Activated CD4-positive, alpha-beta T cell treated with anti-CD3 and anti-CD28 coated beads, Interleukin-2, amount 10 ng/mL, durations not matched to agents 24 days and 14 days (primary cell): ENCODE data around the gene SNX8. TPM values are rescaled to one million over a fixed set of nuclear protein-coding genes. Genes with fewer than 3 reads are reported as not detected.
"Not testable (repeated sequence)": the region's sequence is repeated elsewhere in the genome, so short reads cannot be mapped to it uniquely, and the experiment has no call there.

Experiments
- DNase-seq: peaks from one replicate; pipeline ENCODE4 v3.0.0; 2022
- H3K27ac Mint-ChIP-seq: one replicate; pipeline ENCODE4 v1.8.0; 2022; ENCODE audit warnings: mild to moderate bottlenecking, mixed read lengths
- H3K27me3 Mint-ChIP-seq: one replicate; pipeline ENCODE4 v1.8.0; 2022; ENCODE audit warnings: mixed read lengths
- H3K36me3 Mint-ChIP-seq: one replicate; pipeline ENCODE4 v1.8.0; 2022; ENCODE audit warnings: low read depth, mild to moderate bottlenecking, mixed read lengths
- H3K4me1 Mint-ChIP-seq: one replicate; pipeline ENCODE4 v1.8.0; 2021; ENCODE audit warnings: mixed read lengths
- H3K4me3 Mint-ChIP-seq: one replicate; pipeline ENCODE4 v1.8.0; 2022; ENCODE audit warnings: mild to moderate bottlenecking, moderate library complexity, mixed read lengths
- H3K9me3 Mint-ChIP-seq: one replicate; pipeline ENCODE4 v1.8.0; 2021; ENCODE audit warnings: mixed read lengths
- intact Hi-C: fragments of 100-400 bp; cut with micrococcal nuclease; formaldehyde crosslinking; loops from one replicate; pipeline ENCODE4 v1.15.1; 2023
- total RNA-seq: library from RNA; stranded (reverse); gene quantifications from 2 replicates; pipeline ENCODE4 v1.2.3, GENCODE V29; 2022

The SNX8 gene
- total RNA-seq, 1 donor from 2014 or later: 42.4 TPM

GRCh38 chr7:2350861-2351260 is 36.6 kb upstream of the SNX8 start:
- Mint-ChIP-seq H3K9me3 (no peaks in the 10 kb centered on the region), H3K4me3 (no peak overlapping the region), H3K27ac (no peak overlapping the region), H3K36me3 (peaks cover 14% of the 10 kb centered on the region), H3K4me1 (peaks cover 17% of the 10 kb centered on the region), H3K27me3 (no peaks in the 10 kb centered on the region)
- DNase-seq: no peak
- intact Hi-C loops: loop anchor here (5.0 kb wide), 4 partner anchors 51 to 206 kb away; partner anchors contain the start of genes BRAT1, CHST12, IQCE and LFNG

- Mint-ChIP-seq H3K36me3 (peaks cover 7% of the 10 kb centered on the region), H3K27me3 (no peaks in the 10 kb centered on the region)
- intact Hi-C loops: loop anchor here (5.0 kb wide), 4 partner anchors 52 to 207 kb away; partner anchors contain the start of genes BRAT1, CHST12, IQCE and LFNG
Observed at GRCh38 chr7:2350055-2350454, 35.8 kb upstream of the SNX8 start.

GRCh38 chr7:2347351-2348063 is 33.3 kb upstream of the SNX8 start:
- H3K4me3 Mint-ChIP-seq: peak overlapping the region; percentile 34
- H3K36me3 Mint-ChIP-seq, H3K4me1 Mint-ChIP-seq, H3K27me3 Mint-ChIP-seq, DNase-seq, H3K9me3 Mint-ChIP-seq: not testable (repeated sequence)
- intact Hi-C loops: loop anchor here (2.0 kb wide), 2 partner anchors 683 to 769 kb away; no protein-coding TSS in a partner anchor
- peak overlapping the region; percentile 12 for H3K27ac Mint-ChIP-seq

More at GRCh38 chr7:2350055-2350454, 35.8 kb upstream of the SNX8 start:
- H3K9me3 Mint-ChIP-seq: no peaks in the 10 kb centered on the region
- no peak overlapping the region for H3K4me3 Mint-ChIP-seq
- H3K4me1 Mint-ChIP-seq: peaks cover 16% of the 10 kb centered on the region
- DNase-seq: no peak
- no peak overlapping the region for H3K27ac Mint-ChIP-seq

GRCh38 chr7:2336626-2337299 is 22.5 kb upstream of the SNX8 start:
- Mint-ChIP-seq H3K36me3 (no peaks in the 10 kb centered on the region), H3K4me1 (no peaks in the 10 kb centered on the region), H3K27ac (no peak overlapping the region), H3K27me3 (no peaks in the 10 kb centered on the region), H3K9me3 (no peaks in the 10 kb centered on the region), H3K4me3 (no peak overlapping the region)
- no peak for DNase-seq
- intact Hi-C loops: no loop called here

- H3K4me1 Mint-ChIP-seq, H3K4me3 Mint-ChIP-seq, intact Hi-C loops, H3K36me3 Mint-ChIP-seq, H3K9me3 Mint-ChIP-seq, H3K27me3 Mint-ChIP-seq, DNase-seq: not testable (repeated sequence)
- H3K27ac Mint-ChIP-seq: peak overlapping the region; percentile 31
Observed at GRCh38 chr7:2332606-2333231, 18.5 kb upstream of the SNX8 start.

- no peaks in the 10 kb centered on the region for H3K36me3 Mint-ChIP-seq
- no peaks in the 10 kb centered on the region for H3K9me3 Mint-ChIP-seq
- no peak overlapping the region for H3K4me3 Mint-ChIP-seq
- H3K27me3 Mint-ChIP-seq: no peaks in the 10 kb centered on the region
- no peak overlapping the region for H3K27ac Mint-ChIP-seq
- intact Hi-C loops: no loop called here
- no peak for DNase-seq
- H3K4me1 Mint-ChIP-seq: no peaks in the 10 kb centered on the region
Observed at GRCh38 chr7:2331707-2332106, 17.5 kb upstream of the SNX8 start.

- DNase-seq: no peak
- intact Hi-C loops: no loop called here
- Mint-ChIP-seq H3K4me3 (no peak overlapping the region), H3K9me3 (no peaks in the 10 kb centered on the region), H3K27me3 (no peaks in the 10 kb centered on the region), H3K27ac (no peak overlapping the region), H3K36me3 (no peaks in the 10 kb centered on the region), H3K4me1 (no peaks in the 10 kb centered on the region)
Observed at GRCh38 chr7:2330493-2330892, 16.3 kb upstream of the SNX8 start.

- Mint-ChIP-seq H3K36me3 (no peaks in the 10 kb centered on the region), H3K27ac (no peak overlapping the region), H3K27me3 (peaks cover 4% of the 10 kb centered on the region), H3K4me1 (peaks cover 5% of the 10 kb centered on the region), H3K4me3 (no peak overlapping the region), H3K9me3 (no peaks in the 10 kb centered on the region)
- intact Hi-C loops: no loop called here
- no peak for DNase-seq
Observed at GRCh38 chr7:2326951-2327350, 12.7 kb upstream of the SNX8 start.

GRCh38 chr7:2325162-2325561 is 10.9 kb upstream of the SNX8 start:
- no peak overlapping the region for H3K27ac Mint-ChIP-seq
- no peaks in the 10 kb centered on the region for H3K36me3 Mint-ChIP-seq
- peaks cover 4% of the 10 kb centered on the region for H3K27me3 Mint-ChIP-seq
- H3K4me3 Mint-ChIP-seq: no peak overlapping the region
- DNase-seq: no peak
- no peaks in the 10 kb centered on the region for H3K9me3 Mint-ChIP-seq
- intact Hi-C loops: no loop called here
- peaks cover 5% of the 10 kb centered on the region for H3K4me1 Mint-ChIP-seq

- Mint-ChIP-seq H3K9me3 (no peaks in the 10 kb centered on the region), H3K4me1 (peaks cover 5% of the 10 kb centered on the region), H3K27me3 (peaks cover 4% of the 10 kb centered on the region), H3K36me3 (no peaks in the 10 kb centered on the region), H3K4me3 (no peak overlapping the region), H3K27ac (no peak overlapping the region)
- intact Hi-C loops: no loop called here
- DNase-seq: no peak
Observed at GRCh38 chr7:2321020-2321419, 6.8 kb upstream of the SNX8 start.

GRCh38 chr7:2317556-2318293 is 3.5 kb upstream of the SNX8 start:
- Mint-ChIP-seq H3K27ac (peak overlapping the region; percentile 58), H3K36me3 (no peaks in the 10 kb centered on the region), H3K4me3 (no peak overlapping the region), H3K27me3 (no peaks in the 10 kb centered on the region), H3K4me1 (peaks cover 4% of the 10 kb centered on the region), H3K9me3 (no peaks in the 10 kb centered on the region)
- DNase-seq: no peak
- intact Hi-C loops: no loop called here

GRCh38 chr7:2316578-2316977 is 2.3 kb upstream of the SNX8 start:
- intact Hi-C loops: no loop called here

GRCh38 chr7:2315787-2316186 is 1.5 kb upstream of the SNX8 start:
- Mint-ChIP-seq H3K27me3 (no peaks in the 10 kb centered on the region), H3K27ac (no peak overlapping the region), H3K36me3 (no peaks in the 10 kb centered on the region), H3K9me3 (no peaks in the 10 kb centered on the region), H3K4me1 (peaks cover 12% of the 10 kb centered on the region), H3K4me3 (no peak overlapping the region)
- no peak for DNase-seq
- intact Hi-C loops: loop anchor here (2.0 kb wide), 1 partner anchor 73 kb away; the partner anchor contains the start of genes MRM2 and NUDT1

More at GRCh38 chr7:2316578-2316977, 2.3 kb upstream of the SNX8 start:
- Mint-ChIP-seq H3K27ac (no peak overlapping the region), H3K4me1 (peaks cover 12% of the 10 kb centered on the region), H3K27me3 (no peaks in the 10 kb centered on the region), H3K36me3 (no peaks in the 10 kb centered on the region), H3K9me3 (no peaks in the 10 kb centered on the region), H3K4me3 (no peak overlapping the region)
- no peak for DNase-seq
